DOHH2 (cell line): Measurements from ENCODE around the gene CALHM5.

Source experiments
- CTCF ChIP-seq: fragments of 200-600 bp; sonication (generic); IDR thresholded peaks from one replicate; pipeline ENCODE4 v1.5.1; 2014; ENCODE audit warnings: antibody characterized with exemption, mild to moderate bottlenecking, low read depth, low read length; ENCODE audit not compliant: poor library complexity, severe bottlenecking
- EZH2phosphoT487 ChIP-seq: fragments of 200-600 bp; sonication (generic); IDR thresholded peaks from 2 replicates; pipeline ENCODE4 v1.6.1; 2017; ENCODE audit warnings: borderline replicate concordance, mild to moderate bottlenecking, antibody characterized with exemption, low read length, moderate library complexity, mixed read lengths

- TF ChIP-seq CTCF (no peak), EZH2phosphoT487 (no peak)
Observed at GRCh38 chr6:116485559-116486184, 25.8 kb upstream of the CALHM5 start.
